GM19193 (cell line): Measurements from ENCODE around the gene GATAD1.

Experiments
- POLR2A ChIP-seq: IDR thresholded peaks from 4 replicates; pipeline ENCODE4 v1.6.1; 2011; ENCODE audit not compliant: insufficient read depth, insufficient read length; ENCODE audit errors: extremely low read depth

Gene GATAD1

GRCh38 chr7:92425311-92425947 is 21.9 kb upstream of the GATAD1 start:
- no peak for TF ChIP-seq POLR2A

- no peak for TF ChIP-seq POLR2A
Measured at GRCh38 chr7:92427193-92427592, 20.1 kb upstream of the GATAD1 start.

- TF ChIP-seq POLR2A = no peak
Measured at GRCh38 chr7:92432299-92432946, 14.9 kb upstream of the GATAD1 start.

GRCh38 chr7:92433019-92433418 is 14.3 kb upstream of the GATAD1 start:
- TF ChIP-seq POLR2A = no peak

- no peak for TF ChIP-seq POLR2A
Measured at GRCh38 chr7:92435542-92435941, 11.7 kb upstream of the GATAD1 start.

- no peak for TF ChIP-seq POLR2A
Measured at GRCh38 chr7:92436612-92437445, 10.5 kb upstream of the GATAD1 start.

GRCh38 chr7:92437956-92438491 is 9.3 kb upstream of the GATAD1 start:
- TF ChIP-seq POLR2A = no peak

- no peak for TF ChIP-seq POLR2A
Measured at GRCh38 chr7:92446869-92447344, 375 bp upstream of the GATAD1 start.

- TF ChIP-seq POLR2A = no peak
Measured at GRCh38 chr7:92448205-92448747, 994 bp downstream of the GATAD1 start.

- TF ChIP-seq POLR2A = no peak
Measured at GRCh38 chr7:92451645-92452044, 4.4 kb downstream of the GATAD1 start.

- no peak for TF ChIP-seq POLR2A
Measured at GRCh38 chr7:92456236-92456635, 9.0 kb downstream of the GATAD1 start.

- no peak for TF ChIP-seq POLR2A
Measured at GRCh38 chr7:92460109-92460508, 12.8 kb downstream of the GATAD1 start.

- no peak for TF ChIP-seq POLR2A
Measured at GRCh38 chr7:92460510-92460909, 13.2 kb downstream of the GATAD1 start.

- no peak for TF ChIP-seq POLR2A
Measured at GRCh38 chr7:92461027-92462003, 14.0 kb downstream of the GATAD1 start.
